Glomerular visceral epithelial cell (primary cell): ENCODE data around the gene HLA-E.
"Not testable (repeated sequence)": the region's sequence is repeated elsewhere in the genome, so short reads cannot be mapped to it uniquely, and the experiment has no call there.

ENCODE experiments used
- DNase-seq: peaks from one replicate; pipeline ENCODE4 v3.0.0-alpha.2; 2016; ENCODE audit errors: extremely low spot score

HLA-E gene

GRCh38 chr6:30481211-30481964 lies 7.9 kb upstream of the HLA-E start:
- DNase-seq = no peak

- peak; percentile 72 for DNase-seq
Measured at GRCh38 chr6:30481965-30482644, 7.2 kb upstream of the HLA-E start.

GRCh38 chr6:30483677-30484279 lies 5.5 kb upstream of the HLA-E start:
- DNase-seq = peak; percentile 67

GRCh38 chr6:30485236-30485635 lies 4.1 kb upstream of the HLA-E start:
- DNase-seq = no peak

- no peak for DNase-seq
Measured at GRCh38 chr6:30487926-30488325, 1.4 kb upstream of the HLA-E start.

GRCh38 chr6:30488697-30489080 lies 620 bp upstream of the HLA-E start:
- not testable (repeated sequence) for DNase-seq

- peak; percentile 76 for DNase-seq
Measured at GRCh38 chr6:30490026-30490876, 942 bp downstream of the HLA-E start.

- not testable (repeated sequence) for DNase-seq
Measured at GRCh38 chr6:30491291-30491953, 2.1 kb downstream of the HLA-E start.

- no peak for DNase-seq
Measured at GRCh38 chr6:30491991-30492952, 3.0 kb downstream of the HLA-E start.

- DNase-seq = no peak
Measured at GRCh38 chr6:30493643-30494250, 4.4 kb downstream of the HLA-E start.

GRCh38 chr6:30494291-30494861 lies 5.1 kb downstream of the HLA-E start:
- DNase-seq = no peak

GRCh38 chr6:30495060-30495459 lies 5.8 kb downstream of the HLA-E start:
- not testable (repeated sequence) for DNase-seq

- no peak for DNase-seq
Measured at GRCh38 chr6:30495993-30496392, 6.7 kb downstream of the HLA-E start.

- not testable (repeated sequence) for DNase-seq
Measured at GRCh38 chr6:30497261-30497599, 7.9 kb downstream of the HLA-E start.

GRCh38 chr6:30497714-30498113 lies 8.4 kb downstream of the HLA-E start:
- no peak for DNase-seq

- not testable (repeated sequence) for DNase-seq
Measured at GRCh38 chr6:30498705-30499104, 9.4 kb downstream of the HLA-E start.

GRCh38 chr6:30500421-30501355 lies 11.4 kb downstream of the HLA-E start:
- DNase-seq = no peak
